ENCODE results near the gene STX1A. TPM values are rescaled to one million over a fixed set of nuclear protein-coding genes. Genes with fewer than 3 reads are reported as not detected.

The STX1A gene
- total RNA-seq, 2 donors from 2014 or later = 9.9 to 12.5 TPM

DNA sequence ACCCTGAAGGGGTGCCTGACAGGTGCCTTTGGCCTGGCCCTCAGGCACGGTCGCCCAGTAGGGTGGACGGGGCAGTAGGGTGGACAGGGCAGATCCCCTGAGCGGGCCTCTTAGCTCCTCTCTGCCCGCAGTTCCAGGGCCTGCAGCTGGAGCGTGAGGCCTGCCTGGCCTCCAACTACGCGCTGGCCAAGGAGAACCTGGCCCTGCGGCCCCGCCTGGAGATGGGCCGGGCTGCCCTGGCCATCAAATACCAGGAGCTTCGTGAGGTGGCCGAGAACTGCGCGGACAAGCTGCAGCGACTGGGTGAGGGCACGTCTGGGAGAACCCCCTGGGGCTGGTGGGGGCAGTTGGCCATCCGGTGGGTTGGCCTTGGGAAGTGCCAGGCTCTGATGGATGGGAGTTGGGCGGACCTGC is 50.2 kb downstream of the STX1A start:
- 51 to 68% methylated on average over 3 to 19 of the region's 19 CpGs for WGBS, 2 donors
- intact Hi-C loops (cut with DNase I) = no loop called here

DNA sequence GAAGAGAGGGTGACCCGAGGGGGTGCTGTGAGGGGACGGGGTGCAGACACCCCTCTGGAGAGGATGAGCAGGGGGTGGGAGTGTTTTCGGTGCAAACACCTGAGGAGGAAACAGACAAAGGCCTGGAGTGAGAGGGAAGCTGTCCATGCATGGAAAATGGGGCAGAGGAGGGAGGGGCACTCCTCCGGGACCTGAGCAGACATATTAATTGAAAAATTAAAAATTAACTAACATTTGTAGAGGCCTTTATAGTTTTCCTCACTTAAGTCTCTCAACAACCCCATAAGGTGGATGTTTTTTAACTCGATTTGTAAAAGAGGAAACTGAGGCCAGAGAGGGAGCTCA is 50.6 kb downstream of the STX1A start:
- no peak for ATAC-seq
- Histone ChIP-seq H3K36me3 (replicated peaks in 1 of 2; ENCODE audit: insufficient read depth in 1 of 2, low read depth in 2 of 2) (no peaks in the 10 kb centered on the region), H3K4me3 (peak overlapping the region in 1 of 2 donors; percentile 29), H3K4me1 (peaks cover 21% of the 10 kb centered on the region), H3K9me3 (no peaks in the 10 kb centered on the region), H3K27ac (peak overlapping the region in 3 of 4 donors; percentile 59 to 68 (median 65)), H3K27me3 (no peaks in the 10 kb centered on the region)
- TF ChIP-seq, protein P1, sequence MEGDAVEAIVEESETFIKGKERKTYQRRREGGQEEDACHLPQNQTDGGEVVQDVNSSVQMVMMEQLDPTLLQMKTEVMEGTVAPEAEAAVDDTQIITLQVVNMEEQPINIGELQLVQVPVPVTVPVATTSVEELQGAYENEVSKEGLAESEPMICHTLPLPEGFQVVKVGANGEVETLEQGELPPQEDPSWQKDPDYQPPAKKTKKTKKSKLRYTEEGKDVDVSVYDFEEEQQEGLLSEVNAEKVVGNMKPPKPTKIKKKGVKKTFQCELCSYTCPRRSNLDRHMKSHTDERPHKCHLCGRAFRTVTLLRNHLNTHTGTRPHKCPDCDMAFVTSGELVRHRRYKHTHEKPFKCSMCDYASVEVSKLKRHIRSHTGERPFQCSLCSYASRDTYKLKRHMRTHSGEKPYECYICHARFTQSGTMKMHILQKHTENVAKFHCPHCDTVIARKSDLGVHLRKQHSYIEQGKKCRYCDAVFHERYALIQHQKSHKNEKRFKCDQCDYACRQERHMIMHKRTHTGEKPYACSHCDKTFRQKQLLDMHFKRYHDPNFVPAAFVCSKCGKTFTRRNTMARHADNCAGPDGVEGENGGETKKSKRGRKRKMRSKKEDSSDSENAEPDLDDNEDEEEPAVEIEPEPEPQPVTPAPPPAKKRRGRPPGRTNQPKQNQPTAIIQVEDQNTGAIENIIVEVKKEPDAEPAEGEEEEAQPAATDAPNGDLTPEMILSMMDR (IDR thresholded peaks at IDR 0.05) = no peak
- no peak for TF ChIP-seq POLR2A (IDR thresholded peaks at IDR 0.05)
- intact Hi-C loops (cut with DNase I) = no loop called here
- 9 to 17% methylated on average over 5 of the region's 5 CpGs for WGBS, 2 donors
- no peak for DNase-seq

More for the DNA sequence above, 50.2 kb downstream of the STX1A start:
- H3K36me3 ChIP-seq (replicated peaks in 1 of 2; ENCODE audit: insufficient read depth in 1 of 2, low read depth in 2 of 2) = no peaks in the 10 kb centered on the region
- H3K27me3 ChIP-seq = no peaks in the 10 kb centered on the region
- DNase-seq (peak in 3 of 4 donors; percentile 46 to 60 (median 50)), ATAC-seq (peak; percentile 13)
- no peak overlapping the region for H3K4me3 ChIP-seq
- peaks cover 21% of the 10 kb centered on the region for H3K4me1 ChIP-seq
- H3K27ac ChIP-seq = peak overlapping the region in 3 of 4 donors; percentile 59 to 68 (median 65)
- TF ChIP-seq, protein P1 (IDR thresholded peaks at IDR 0.05) = no peak
- peak in 2 of 3 donors; percentile 38 to 56 for TF ChIP-seq POLR2A (IDR thresholded peaks at IDR 0.05)
- H3K9me3 ChIP-seq = no peaks in the 10 kb centered on the region

DNA sequence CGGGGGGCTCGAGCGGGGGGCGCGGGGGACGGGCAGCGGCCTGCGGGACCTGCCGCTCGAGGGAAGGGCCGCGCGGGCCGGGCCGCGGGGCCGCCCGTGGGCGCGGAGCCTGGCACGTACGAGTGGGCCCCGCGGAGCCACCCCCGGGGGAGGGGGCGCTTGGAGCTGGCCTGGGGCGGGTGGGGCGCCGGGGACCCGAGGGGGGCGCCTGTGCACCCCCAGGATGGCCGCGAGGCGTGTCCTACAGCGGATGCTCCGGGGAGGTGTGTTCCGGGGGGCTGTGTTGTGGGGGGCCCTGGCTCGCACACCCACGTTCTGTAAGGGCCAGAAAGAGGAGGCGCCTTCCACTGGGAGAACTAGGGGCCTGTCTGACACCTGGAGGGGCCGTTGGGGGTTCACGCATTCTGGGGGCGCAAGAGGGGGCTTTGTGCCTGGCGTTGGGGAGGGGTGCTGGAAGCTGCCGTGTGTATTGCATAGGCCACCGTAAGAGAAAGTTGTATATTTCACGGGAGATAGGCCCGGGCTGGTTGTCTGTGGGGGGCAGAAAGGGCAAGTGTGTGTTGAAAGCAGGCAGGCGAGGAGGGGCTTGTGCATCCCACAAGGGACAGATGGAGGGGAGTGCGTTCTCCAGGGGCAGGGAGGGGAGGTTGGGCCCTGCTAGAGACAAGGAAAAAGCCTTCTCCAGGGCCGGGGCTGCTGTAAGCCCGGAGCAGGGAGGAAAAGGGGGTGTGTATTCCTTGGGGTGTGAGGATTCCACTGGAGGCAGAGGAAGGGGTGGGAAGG is 51.2 kb downstream of the STX1A start:
- no peak for TF ChIP-seq POLR2A (IDR thresholded peaks at IDR 0.05)
- TF ChIP-seq, protein P1 (IDR thresholded peaks at IDR 0.05) = no peak
- WGBS, 2 donors = 1 to 3% methylated on average over 9 to 21 of the region's 52 CpGs
- ATAC-seq (peak; percentile 9), DNase-seq (peak in 1 of 4 donors; percentile 16)
- Histone ChIP-seq H3K27me3 (no peaks in the 10 kb centered on the region), H3K4me3 (peak overlapping the region; percentile 29 to 61), H3K36me3 (replicated peaks in 1 of 2; ENCODE audit: insufficient read depth in 1 of 2, low read depth in 2 of 2) (no peaks in the 10 kb centered on the region), H3K4me1 (peaks cover 21% of the 10 kb centered on the region), H3K9me3 (no peaks in the 10 kb centered on the region), H3K27ac (peak overlapping the region in 3 of 4 donors; percentile 59 to 68 (median 65))
- intact Hi-C loops (cut with DNase I) = no loop called here

DNA sequence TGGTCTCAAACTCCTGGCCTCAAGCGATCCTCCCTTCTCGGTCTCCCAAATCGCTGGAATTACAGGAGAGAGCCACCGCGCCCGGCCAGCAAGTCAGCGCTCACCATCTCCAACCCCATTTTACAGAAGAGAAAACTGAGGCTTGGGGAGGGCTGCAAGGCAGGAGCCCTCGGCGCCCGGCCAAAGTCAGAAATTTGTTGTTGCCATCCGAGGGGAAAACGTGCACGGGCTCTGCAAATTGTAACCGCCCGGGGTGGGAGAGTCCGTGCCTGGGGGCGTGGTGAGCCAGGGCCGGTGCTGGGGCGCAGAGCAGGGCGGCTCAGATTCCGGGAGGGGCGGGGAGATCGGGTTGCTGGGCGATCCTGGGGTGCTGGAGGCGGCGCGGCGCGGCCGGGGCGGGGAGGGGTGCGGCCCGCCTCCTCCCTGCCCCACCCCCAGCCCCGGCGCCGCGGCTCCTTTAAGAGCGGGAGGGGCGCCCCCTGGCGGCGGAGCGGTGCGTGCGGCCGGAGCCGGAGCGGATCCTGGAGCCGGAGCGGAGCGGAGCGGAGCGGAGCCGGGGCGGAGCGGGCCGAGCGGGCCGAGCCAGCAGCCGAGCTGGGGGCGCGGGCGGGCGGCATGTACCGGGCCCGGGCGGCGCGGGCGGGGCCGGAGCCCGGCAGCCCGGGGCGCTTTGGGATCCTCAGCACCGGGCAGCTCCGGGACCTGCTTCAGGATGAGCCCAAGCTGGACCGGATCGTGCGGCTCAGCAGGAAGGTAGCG is 51.9 kb downstream of the STX1A start, which contains the start of gene VPS37D:
Gene VPS37D (plus strand): TSS at position 488 of the 759 bp plus-strand sequence. CDS start 128 bp downstream, at position 616.
- 2 to 28% methylated on average over 4 to 70 of the region's 79 CpGs for WGBS, 2 donors
- Histone ChIP-seq H3K9me3 (no peaks in the 10 kb centered on the region), H3K27me3 (no peaks in the 10 kb centered on the region), H3K4me1 (peaks cover 21% of the 10 kb centered on the region), H3K36me3 (replicated peaks in 1 of 2; ENCODE audit: insufficient read depth in 1 of 2, low read depth in 2 of 2) (no peaks in the 10 kb centered on the region), H3K27ac (peak within 1 kb of the TSS in 3 of 4 donors; percentile 59 to 68 (median 65)), H3K4me3 (peak within 1 kb of the TSS; percentile 29 to 61)
- ATAC-seq = peak; percentile 94
- intact Hi-C loops (cut with DNase I) = no loop called here
- peak; percentile 90 to 95 (median 92) for DNase-seq
- TF ChIP-seq, protein P1 (IDR thresholded peaks at IDR 0.05) = peak; percentile 34 to 99 (median 95)
- TF ChIP-seq POLR2A (IDR thresholded peaks at IDR 0.05) = no peak
